ENCODE results near the gene EPHB1.
"Not testable (repeated sequence)": the region's sequence is repeated elsewhere in the genome, so short reads cannot be mapped to it uniquely, and the experiment has no call there.

The EPHB1 gene

DNA sequence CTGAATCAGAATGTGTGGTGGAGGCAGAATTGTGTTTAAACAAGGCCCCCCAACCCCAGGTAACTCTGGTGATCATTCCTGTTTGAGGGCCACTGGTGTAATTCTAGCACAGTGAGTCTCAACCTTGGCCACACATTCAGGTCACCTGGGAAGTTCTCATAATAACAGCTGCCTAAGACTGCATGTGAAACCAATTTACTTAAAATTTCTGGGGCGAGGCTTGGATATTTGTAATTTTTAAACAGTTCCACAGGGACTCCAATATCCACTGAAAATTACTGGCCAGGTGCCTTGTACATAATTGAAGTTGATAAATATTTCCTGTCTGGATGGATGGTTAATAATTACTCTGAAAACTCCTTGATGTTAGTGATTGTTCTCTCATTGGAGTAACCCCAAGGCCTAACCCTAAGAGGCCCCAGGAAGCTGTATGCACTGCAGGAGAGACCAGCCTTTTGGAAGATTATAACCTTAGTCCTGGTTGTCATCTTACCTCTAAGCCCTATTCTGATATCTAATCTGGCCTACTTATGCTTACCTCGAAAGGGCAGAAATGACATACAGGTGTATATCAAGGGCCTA is 25.7 kb upstream of the EPHB1 start:
- POLR2A ChIA-PET, result no interaction called here
- no peak overlapping the region for H3K4me3 ChIP-seq (ENCODE audit: low read depth, low read length)
- TF ChIP-seq, protein P1, sequence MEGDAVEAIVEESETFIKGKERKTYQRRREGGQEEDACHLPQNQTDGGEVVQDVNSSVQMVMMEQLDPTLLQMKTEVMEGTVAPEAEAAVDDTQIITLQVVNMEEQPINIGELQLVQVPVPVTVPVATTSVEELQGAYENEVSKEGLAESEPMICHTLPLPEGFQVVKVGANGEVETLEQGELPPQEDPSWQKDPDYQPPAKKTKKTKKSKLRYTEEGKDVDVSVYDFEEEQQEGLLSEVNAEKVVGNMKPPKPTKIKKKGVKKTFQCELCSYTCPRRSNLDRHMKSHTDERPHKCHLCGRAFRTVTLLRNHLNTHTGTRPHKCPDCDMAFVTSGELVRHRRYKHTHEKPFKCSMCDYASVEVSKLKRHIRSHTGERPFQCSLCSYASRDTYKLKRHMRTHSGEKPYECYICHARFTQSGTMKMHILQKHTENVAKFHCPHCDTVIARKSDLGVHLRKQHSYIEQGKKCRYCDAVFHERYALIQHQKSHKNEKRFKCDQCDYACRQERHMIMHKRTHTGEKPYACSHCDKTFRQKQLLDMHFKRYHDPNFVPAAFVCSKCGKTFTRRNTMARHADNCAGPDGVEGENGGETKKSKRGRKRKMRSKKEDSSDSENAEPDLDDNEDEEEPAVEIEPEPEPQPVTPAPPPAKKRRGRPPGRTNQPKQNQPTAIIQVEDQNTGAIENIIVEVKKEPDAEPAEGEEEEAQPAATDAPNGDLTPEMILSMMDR (IDR thresholded peaks at IDR 0.05; ENCODE audit: insufficient read depth, low read length, missing control alignments), result no peak
- CTCF ChIA-PET, result interaction anchor here (1.0 to 2.3 kb wide), 3 partner anchors 13 to 26 kb away, joined by 3 to 11 read pairs (median 9); partner anchors contain the start of gene EPHB1
- no peak for DNase-seq (ENCODE audit: low read depth, low spot score)

DNA sequence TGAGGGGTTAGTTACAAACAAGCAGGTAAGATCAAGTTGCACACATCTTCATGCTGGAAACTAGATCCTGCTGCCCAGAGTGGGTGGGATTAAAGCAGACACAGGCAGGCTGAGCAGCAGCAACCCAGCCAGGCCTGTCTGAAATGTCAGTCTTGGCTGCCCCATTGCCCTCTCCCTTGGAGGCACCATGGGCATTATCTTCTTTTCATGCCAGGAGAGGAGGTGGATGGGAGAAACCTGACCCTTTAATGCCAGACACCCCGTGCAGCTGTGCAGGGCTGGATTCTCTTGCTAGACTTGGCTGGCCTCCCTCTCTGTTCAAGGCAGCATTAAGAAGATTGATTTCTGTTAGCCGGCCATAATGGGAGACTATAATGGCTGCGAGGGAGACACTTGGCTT is 23.0 kb upstream of the EPHB1 start:
- TF ChIP-seq, protein P1 (IDR thresholded peaks at IDR 0.05; ENCODE audit: insufficient read depth, low read length, missing control alignments), result no peak
- H3K4me3 ChIP-seq (ENCODE audit: low read depth, low read length), result no peak overlapping the region
- ChIA-PET CTCF (interaction anchor here (1.3 kb wide), 1 partner anchor 16 kb away, joined by 5 read pairs; no protein-coding TSS in a partner anchor), POLR2A (no interaction called here)
- DNase-seq (ENCODE audit: low read depth, low spot score), result no peak

GRCh38 chr3:134772591-134772990 is 22.5 kb upstream of the EPHB1 start:
- no peak for DNase-seq (ENCODE audit: low read depth, low spot score)
- CTCF ChIA-PET, result interaction anchor here (1.3 kb wide), 1 partner anchor 17 kb away, joined by 5 read pairs; no protein-coding TSS in a partner anchor
- POLR2A ChIA-PET, result no interaction called here
- TF ChIP-seq, protein P1 (IDR thresholded peaks at IDR 0.05; ENCODE audit: insufficient read depth, low read length, missing control alignments), result no peak
- H3K4me3 ChIP-seq (ENCODE audit: low read depth, low read length), result no peak overlapping the region

- POLR2A ChIA-PET, result no interaction called here
- no peak for DNase-seq (ENCODE audit: low read depth, low spot score)
- TF ChIP-seq, protein P1 (IDR thresholded peaks at IDR 0.05; ENCODE audit: insufficient read depth, low read length, missing control alignments), result no peak
- CTCF ChIA-PET, result interaction anchor here (0.9 kb wide), 1 partner anchor 21 kb away, joined by 5 read pairs; no protein-coding TSS in a partner anchor
- H3K4me3 ChIP-seq (ENCODE audit: low read depth, low read length), result no peak overlapping the region
Observed at GRCh38 chr3:134775831-134776230, 19.2 kb upstream of the EPHB1 start.

DNA sequence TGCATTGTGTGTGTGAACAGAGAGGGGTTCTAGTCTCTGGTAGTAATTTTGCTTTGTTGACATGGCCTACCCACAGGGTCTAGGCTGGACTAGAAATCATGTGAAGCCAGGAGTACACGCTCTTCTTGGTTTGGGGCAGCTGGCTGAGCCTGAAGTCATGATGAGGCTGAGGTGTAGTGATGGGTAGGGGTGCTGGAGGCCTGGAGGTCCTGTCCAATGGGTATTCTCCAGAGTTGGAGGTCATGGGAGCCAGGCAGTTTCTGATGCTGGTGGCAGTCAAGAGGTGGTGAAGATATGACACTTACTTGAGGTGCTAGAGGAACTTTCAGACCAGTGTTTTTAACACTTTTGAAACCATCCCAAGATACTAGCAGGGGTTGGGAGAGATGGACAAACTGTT is 18.5 kb upstream of the EPHB1 start:
- no peak for DNase-seq (ENCODE audit: low read depth, low spot score)
- CTCF ChIA-PET, result no interaction called here
- TF ChIP-seq, protein P1 (IDR thresholded peaks at IDR 0.05; ENCODE audit: insufficient read depth, low read length, missing control alignments), result no peak
- H3K4me3 ChIP-seq (ENCODE audit: low read depth, low read length), result no peak overlapping the region
- POLR2A ChIA-PET, result no interaction called here

- CTCF ChIA-PET, result no interaction called here
- POLR2A ChIA-PET, result no interaction called here
- DNase-seq (ENCODE audit: low read depth, low spot score), result no peak
- TF ChIP-seq, protein P1 (IDR thresholded peaks at IDR 0.05; ENCODE audit: insufficient read depth, low read length, missing control alignments), result no peak
- H3K4me3 ChIP-seq (ENCODE audit: low read depth, low read length), result no peak overlapping the region
Observed at GRCh38 chr3:134777341-134777740, 17.7 kb upstream of the EPHB1 start.

GRCh38 chr3:134788283-134788682 is 6.8 kb upstream of the EPHB1 start:
- DNase-seq (ENCODE audit: low read depth, low spot score); POLR2A ChIA-PET; H3K4me3 ChIP-seq (ENCODE audit: low read depth, low read length): not testable (repeated sequence)
- CTCF ChIA-PET, result interaction anchor here (0.8 kb wide), 1 partner anchor 33 kb away, joined by 3 read pairs; no protein-coding TSS in a partner anchor

All from AG04449 (cell line).